ENCODE data around the gene ANXA7. TPM values are rescaled to one million over a fixed set of nuclear protein-coding genes. Genes with fewer than 3 reads are reported as not detected.

ANXA7 gene
- total and polyA plus RNA-seq, 10 of the 15 experiments (the other 5 are each of a cell fraction or from before 2014, with no cell fraction given) = 70.6 to 184 (median 113) TPM

DNA sequence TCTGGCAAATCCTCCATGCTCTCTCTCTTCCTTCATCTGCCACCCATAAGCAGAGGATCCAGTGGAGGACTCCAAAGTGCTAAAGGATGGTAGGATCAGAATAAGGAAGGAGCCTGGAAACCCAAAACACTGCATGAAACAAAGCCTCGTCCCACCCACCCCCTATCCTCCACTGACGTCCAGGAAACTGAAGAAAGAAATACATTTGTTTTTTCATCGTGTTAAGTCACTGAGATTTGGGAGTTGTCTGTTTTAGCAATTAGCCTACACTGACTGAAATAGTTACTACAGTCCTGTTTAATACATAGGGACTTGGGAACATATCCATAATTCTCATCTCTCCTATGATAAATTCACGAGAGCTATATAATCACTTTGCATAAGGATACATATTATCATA, 14.8 kb downstream of the ANXA7 start:
- H3K27me3 ChIP-seq (replicated peaks in 1 of 2; ENCODE audit: control insufficient read depth in 2 of 2, insufficient read depth in 2 of 2, low read length in 1 of 2) = no peaks in the 10 kb centered on the region
- H3K9me3 ChIP-seq (replicated peaks; ENCODE audit: control insufficient read depth, insufficient read depth, low read length) = no peaks in the 10 kb centered on the region; the same call in 2 of the 3 replicates
- RAD21 ChIA-PET (ENCODE audit: unreplicated experiment) = no interaction called here
- no TSS peak for BruUV-seq (replicated peaks)
- SMC1A ChIA-PET (ENCODE audit: uncharacterized antibody, unreplicated experiment) = no interaction called here
- intact Hi-C loops (cut with micrococcal nuclease; ENCODE audit: unreplicated experiment) (no loop called here), in situ Hi-C loops (cut with MboI) (no loop called here)
- CTCF ChIA-PET = interaction anchor here (1.0 kb wide), 1 partner anchor 135 kb away, joined by 3 read pairs; no protein-coding TSS in a partner anchor
- no peak for FAIRE-seq
- H3K79me2 ChIP-seq (ENCODE audit: control insufficient read depth, insufficient read depth, low read length) = peaks cover 20% of the 10 kb centered on the region
- no peak for DNase-seq (ENCODE audit: low read depth, low spot score)
- POLR2A ChIA-PET = interaction anchor here (0.5 kb wide), 1 partner anchor 138 kb away, joined by 3 read pairs; no protein-coding TSS in a partner anchor
- no peak overlapping the region for H3K4me2 ChIP-seq (ENCODE audit: control insufficient read depth, insufficient read depth)
- no peak overlapping the region for H3K27ac ChIP-seq (ENCODE audit: control insufficient read depth, insufficient read depth)
- H3K9ac ChIP-seq (ENCODE audit: control insufficient read depth, insufficient read depth, low read length) = no peak overlapping the region
- H3K36me3 ChIP-seq (ENCODE audit: control insufficient read depth in 2 of 2, insufficient read depth in 2 of 2, low read length in 1 of 2) = peaks cover 4 to 23% of the 10 kb centered on the region in 2 experiments
- no peaks in the 10 kb centered on the region for H3K4me1 ChIP-seq (ENCODE audit: control insufficient read depth, insufficient read depth, low read length)
- 88% methylated on average over 4 of the region's 4 CpGs for WGBS (ENCODE audit: insufficient coverage, insufficient replicate concordance, low lambda C conversion rate, missing lambda C conversion rate)
- TF ChIP-seq RFX5 (IDR thresholded peaks at IDR 0.05; ENCODE audit: low read depth, low read length) (no peak), ZZZ3 (IDR thresholded peaks at IDR 0.05; ENCODE audit: control insufficient read depth, insufficient read length, low read depth) (no peak), JUNB (IDR thresholded peaks at IDR 0.05) (no peak), ETV6 (conservative IDR thresholded peaks at IDR 0.05 in 1 of 2, IDR thresholded peaks at IDR 0.05 in 1 of 2; ENCODE audit: borderline replicate concordance in 1 of 2, low read depth in 1 of 2) (no peak), HDAC6 (IDR thresholded peaks at IDR 0.05; ENCODE audit: unreplicated experiment) (no peak), NFXL1 (IDR thresholded peaks at IDR 0.05; ENCODE audit: borderline replicate concordance) (no peak)
- TF ChIP-seq, protein P1, sequence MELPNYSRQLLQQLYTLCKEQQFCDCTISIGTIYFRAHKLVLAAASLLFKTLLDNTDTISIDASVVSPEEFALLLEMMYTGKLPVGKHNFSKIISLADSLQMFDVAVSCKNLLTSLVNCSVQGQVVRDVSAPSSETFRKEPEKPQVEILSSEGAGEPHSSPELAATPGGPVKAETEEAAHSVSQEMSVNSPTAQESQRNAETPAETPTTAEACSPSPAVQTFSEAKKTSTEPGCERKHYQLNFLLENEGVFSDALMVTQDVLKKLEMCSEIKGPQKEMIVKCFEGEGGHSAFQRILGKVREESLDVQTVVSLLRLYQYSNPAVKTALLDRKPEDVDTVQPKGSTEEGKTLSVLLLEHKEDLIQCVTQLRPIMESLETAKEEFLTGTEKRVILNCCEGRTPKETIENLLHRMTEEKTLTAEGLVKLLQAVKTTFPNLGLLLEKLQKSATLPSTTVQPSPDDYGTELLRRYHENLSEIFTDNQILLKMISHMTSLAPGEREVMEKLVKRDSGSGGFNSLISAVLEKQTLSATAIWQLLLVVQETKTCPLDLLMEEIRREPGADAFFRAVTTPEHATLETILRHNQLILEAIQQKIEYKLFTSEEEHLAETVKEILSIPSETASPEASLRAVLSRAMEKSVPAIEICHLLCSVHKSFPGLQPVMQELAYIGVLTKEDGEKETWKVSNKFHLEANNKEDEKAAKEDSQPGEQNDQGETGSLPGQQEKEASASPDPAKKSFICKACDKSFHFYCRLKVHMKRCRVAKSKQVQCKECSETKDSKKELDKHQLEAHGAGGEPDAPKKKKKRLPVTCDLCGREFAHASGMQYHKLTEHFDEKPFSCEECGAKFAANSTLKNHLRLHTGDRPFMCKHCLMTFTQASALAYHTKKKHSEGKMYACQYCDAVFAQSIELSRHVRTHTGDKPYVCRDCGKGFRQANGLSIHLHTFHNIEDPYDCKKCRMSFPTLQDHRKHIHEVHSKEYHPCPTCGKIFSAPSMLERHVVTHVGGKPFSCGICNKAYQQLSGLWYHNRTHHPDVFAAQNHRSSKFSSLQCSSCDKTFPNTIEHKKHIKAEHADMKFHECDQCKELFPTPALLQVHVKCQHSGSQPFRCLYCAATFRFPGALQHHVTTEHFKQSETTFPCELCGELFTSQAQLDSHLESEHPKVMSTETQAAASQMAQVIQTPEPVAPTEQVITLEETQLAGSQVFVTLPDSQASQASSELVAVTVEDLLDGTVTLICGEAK (IDR thresholded peaks at IDR 0.05; ENCODE audit: borderline replicate concordance) = no peak
- ATAC-seq = no peak
- no peaks in the 10 kb centered on the region for H4K20me1 ChIP-seq (ENCODE audit: control insufficient read depth, insufficient read depth)
- H2AFZ ChIP-seq (ENCODE audit: control insufficient read depth, low read depth, low read length) = no peak overlapping the region
- no peak overlapping the region for H3K4me3 ChIP-seq
